Dedifferentiated amniotic fluid mesenchymal stem cell (primary cell): ENCODE measurements around the gene DRAP1.

Experiments
- DNase-seq: peaks from one replicate; pipeline ENCODE4 v3.0.0-alpha.2; 2016; ENCODE audit errors: extremely low spot score

Gene DRAP1

DNA sequence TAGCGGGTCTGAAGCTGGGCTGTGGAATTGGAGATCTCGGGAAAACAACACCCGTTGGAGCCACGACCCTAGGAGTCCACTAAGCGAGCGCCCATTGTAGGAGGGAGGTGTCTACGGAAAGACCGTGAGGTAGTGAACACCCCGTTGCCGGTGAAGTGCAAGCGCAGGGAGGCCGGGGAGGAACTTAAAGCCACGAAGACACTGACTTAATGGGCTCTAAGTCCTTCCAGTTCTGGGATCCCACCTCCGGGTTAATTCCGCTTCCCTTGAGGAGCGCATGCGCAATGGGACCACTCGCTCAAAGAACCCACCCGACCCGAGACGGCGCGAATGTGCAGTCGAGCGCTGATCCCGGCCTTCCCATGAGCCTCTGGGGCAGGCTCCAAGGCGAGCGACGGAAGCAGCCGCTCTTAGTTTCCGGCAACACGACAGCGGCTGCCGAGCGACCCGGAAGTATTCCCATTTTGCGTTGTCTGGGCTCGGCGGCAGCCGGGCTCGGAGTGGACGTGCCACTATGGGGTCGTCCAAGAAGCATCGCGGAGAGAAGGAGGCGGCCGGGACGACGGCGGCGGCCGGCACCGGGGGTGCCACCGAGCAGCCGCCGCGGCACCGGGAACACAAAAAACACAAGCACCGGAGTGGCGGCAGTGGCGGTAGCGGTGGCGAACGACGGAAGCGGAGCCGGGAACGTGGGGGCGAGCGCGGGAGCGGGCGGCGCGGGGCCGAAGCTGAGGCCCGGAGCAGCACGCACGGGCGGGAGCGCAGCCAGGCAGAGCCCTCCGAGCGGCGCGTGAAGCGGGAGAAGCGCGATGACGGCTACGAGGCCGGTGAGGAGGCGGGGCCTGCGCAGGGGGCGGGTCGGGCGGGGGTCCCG is 42.3 kb downstream of the DRAP1 start, which contains the start of gene SART1:
SART1 (plus strand) TSS at position 468 of the 874 bp plus-strand sequence; CDS start at position 515, 47 bp downstream.
- peak; percentile 98 for DNase-seq

DNA sequence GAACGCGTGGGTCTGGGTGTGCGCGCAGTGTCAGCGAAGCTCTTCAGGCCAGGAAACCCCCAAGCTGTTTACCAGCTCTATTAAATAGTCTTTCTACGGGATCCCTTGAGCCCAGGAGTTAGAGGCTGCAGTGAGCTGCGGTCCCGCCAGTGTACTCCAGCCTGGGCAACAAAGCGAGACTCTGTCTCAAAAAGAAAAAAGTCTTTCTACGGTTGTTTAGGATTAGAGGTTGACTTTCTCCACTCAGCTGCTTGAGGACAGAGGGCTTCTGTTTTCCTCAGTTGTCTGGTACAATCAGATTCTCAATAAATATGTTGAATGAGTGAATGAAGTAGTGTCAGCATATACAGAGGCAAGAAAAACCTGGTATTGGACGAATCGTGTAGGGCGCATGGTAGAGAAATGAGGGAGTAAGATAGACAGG is 42.9 kb downstream of the DRAP1 start:
- no peak for DNase-seq

DNA sequence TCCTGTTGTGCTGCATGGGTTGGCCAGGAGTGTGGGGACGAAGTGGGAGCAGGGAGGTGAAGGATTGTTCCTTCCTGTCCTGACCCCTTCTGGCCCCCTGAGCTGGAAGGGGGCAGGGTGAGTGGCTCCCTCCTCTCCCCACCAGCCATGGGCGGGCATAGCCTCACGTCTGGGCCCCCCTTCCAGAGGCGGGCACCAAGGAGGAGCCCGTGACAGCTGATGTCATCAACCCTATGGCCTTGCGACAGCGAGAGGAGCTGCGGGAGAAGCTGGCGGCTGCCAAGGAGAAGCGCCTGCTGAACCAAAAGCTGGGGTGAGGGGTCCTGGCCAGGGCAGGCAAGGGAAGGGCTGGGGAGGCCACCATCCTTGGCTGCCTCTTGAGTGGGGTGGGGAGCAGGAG is 45.7 kb downstream of the DRAP1 start:
- no peak for DNase-seq

DNA sequence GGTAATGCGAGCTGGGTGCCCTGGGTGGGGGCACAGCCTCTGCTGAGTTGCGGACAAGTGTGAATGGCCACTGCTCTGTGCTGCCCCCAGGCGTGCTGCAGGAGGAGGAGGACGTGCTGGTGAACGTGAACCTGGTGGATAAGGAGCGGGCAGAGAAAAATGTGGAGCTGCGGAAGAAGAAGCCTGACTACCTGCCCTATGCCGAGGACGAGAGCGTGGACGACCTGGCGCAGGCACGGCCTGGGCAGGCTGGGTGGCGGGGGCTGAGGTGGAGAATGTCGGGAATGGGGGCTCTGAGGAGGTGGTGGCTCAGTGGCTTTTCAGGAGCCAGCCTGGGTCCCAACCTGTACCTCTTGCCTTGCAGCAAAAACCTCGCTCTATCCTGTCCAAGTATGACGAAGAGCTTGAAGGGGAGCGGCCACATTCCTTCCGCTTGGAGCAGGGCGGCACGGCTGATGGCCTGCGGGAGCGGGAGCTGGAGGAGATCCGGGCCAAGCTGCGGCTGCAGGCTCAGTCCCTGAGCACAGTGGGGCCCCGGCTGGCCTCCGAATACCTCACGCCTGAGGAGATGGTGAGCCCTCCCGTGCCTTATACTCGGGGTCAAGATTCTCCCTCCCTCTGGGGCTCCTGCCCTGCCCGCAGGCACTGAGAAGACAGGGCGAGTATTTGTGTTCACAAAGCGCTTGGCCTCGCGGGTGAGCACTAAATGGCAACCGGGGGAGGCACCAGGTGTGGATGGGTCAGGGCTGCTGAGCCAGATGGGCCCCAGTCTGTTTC is 46.9 kb downstream of the DRAP1 start:
- DNase-seq: no peak

DNA sequence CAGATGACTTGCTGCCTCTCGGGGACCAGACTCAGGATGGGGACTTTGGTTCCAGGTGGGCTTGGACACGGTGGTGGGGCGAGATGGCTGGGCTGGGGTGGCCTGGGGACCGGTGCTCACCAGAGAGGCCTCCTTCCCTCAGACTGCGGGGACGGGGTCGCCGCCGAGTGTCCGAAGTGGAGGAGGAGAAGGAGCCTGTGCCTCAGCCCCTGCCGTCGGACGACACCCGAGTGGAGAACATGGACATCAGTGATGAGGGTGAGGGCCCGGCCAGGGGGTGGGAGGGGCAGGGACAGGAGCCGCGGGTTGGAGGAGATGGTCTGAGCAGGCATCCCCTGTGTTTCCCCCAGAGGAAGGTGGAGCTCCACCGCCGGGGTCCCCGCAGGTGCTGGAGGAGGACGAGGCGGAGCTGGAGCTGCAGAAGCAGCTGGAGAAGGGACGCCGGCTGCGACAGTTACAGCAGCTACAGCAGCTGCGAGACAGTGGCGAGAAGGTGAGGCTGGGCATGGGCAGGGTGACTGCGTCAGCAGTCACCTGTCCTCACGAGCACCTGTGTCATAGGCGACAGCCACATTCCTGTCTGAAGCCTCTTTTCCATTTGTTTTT is 48.2 kb downstream of the DRAP1 start:
- no peak for DNase-seq

DNA sequence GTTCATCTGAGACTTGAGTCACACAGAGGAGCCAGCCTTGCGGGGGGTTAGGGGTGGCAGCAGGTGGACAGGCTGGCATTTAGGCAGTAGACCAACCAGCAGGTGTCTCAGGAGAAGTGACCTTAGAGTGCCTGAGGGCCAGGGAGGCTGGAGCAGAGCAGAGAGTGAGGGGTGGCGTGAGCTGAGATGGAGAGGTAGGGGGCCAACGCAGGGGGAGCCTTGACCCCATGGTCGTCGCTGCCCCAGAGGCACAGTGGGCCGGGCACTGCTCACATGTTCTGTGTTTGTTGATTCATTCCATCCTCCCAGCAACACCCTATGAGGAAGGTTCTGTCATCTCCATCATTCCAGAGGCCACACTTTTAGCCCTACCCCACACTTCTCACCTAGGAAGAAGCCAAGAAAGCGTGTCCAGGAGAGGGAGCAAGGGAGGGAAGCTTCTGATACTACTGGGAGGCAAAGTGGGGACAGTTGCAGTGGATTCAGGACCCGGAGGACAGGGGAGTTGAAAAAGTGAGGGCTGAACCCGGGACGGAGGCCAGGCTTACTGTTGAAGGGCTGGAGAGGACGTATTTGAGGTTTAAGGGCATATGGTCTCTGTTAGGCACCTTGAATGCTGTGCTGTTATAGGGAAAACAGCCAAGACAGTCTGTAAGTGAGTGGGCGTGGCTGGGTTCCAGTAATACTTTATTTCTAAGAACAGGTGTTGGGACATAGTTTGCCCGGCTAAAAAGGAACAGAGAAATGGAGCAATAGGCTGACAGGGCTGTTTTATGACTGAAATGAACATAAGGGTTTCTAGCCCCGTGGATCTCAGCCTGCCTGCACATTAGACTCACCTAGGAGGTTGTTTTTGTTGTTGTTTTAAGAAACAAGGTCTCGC is 49.6 kb downstream of the DRAP1 start:
- no peak for DNase-seq
